ENCODE results near the gene MORN1.

- TF ChIP-seq CTCF (IDR thresholded peaks at IDR 0.05; ENCODE audit: low read depth, low read length, poor library complexity, severe bottlenecking) = no peak
- TF ChIP-seq EZH2phosphoT487 (IDR thresholded peaks at IDR 0.05; ENCODE audit: borderline replicate concordance, low read length) = no peak
Observed at GRCh38 chr1:2276803-2277580, 114.4 kb downstream of the MORN1 start.
